ENCODE results near the gene CELSR3. TPM values are rescaled to one million over a fixed set of nuclear protein-coding genes. Genes with fewer than 3 reads are reported as not detected.

The CELSR3 gene
- total and polyA plus RNA-seq, 2 of the 4 experiments (the other 2 are of a cell fraction) = 0.18 to 0.63 TPM

GRCh38 chr3:48664929-48665328 lies 2.2 kb upstream of the CELSR3 start:
- Histone ChIP-seq H3K9me3 (ENCODE audit: control insufficient read depth, insufficient read depth, low read length) (no peaks in the 10 kb centered on the region), H3K79me1 (ENCODE audit: low read depth in 1 of 2, low read length in 2 of 2) (peaks cover 0 to 5% of the 10 kb centered on the region in 2 experiments; a peak in 1 of 4 replicates), H3K18ac (ENCODE audit: low read depth, low read length) (no peak overlapping the region), H3K4me1 (ENCODE audit: control insufficient read depth, insufficient read depth, low read length) (no peaks in the 10 kb centered on the region; the same call in 1 of the 2 replicates), H3K9me1 (ENCODE audit: insufficient read depth, low read length) (peaks cover 5% of the 10 kb centered on the region), H3K27me3 (ENCODE audit: control insufficient read depth, insufficient read depth, low read length) (no peaks in the 10 kb centered on the region), H4K5ac (ENCODE audit: low read depth, low read length) (no peak overlapping the region), H4K20me1 (ENCODE audit: insufficient read depth, low read length) (no peaks in the 10 kb centered on the region), H2BK120ac (ENCODE audit: low read depth, low read length) (no peak overlapping the region), H4K91ac (ENCODE audit: insufficient read depth, low read depth, low read length) (no peak overlapping the region), H3K9ac (ENCODE audit: low read depth, low read length) (no peak overlapping the region), H2BK15ac (ENCODE audit: low read depth, low read length) (no peak overlapping the region), H3K4me3 (ENCODE audit: insufficient read depth, low read depth, low read length) (no peak overlapping the region), H4K8ac (ENCODE audit: low read depth in 2 of 2, low read length in 2 of 2) (no peak overlapping the region), H2AK5ac (ENCODE audit: low read depth, low read length) (no peak overlapping the region), H3K14ac (replicated peaks; ENCODE audit: low read depth, low read length) (no peak overlapping the region), H2BK20ac (ENCODE audit: low read depth, low read length) (no peak overlapping the region), H2AFZ (replicated peaks; ENCODE audit: low read length, poor library complexity) (no peak overlapping the region), H3K27ac (ENCODE audit: insufficient read depth, low read length) (no peak overlapping the region), H3K56ac (ENCODE audit: extremely low read depth, insufficient read depth, low read length) (no peak overlapping the region), H2AK9ac (replicated peaks; ENCODE audit: low read depth, low read length, poor library complexity) (no peak overlapping the region), H3K36me3 (ENCODE audit: control insufficient read depth, insufficient read depth, low read length) (no peaks in the 10 kb centered on the region), H2BK5ac (ENCODE audit: low read depth, low read length, poor library complexity, severe bottlenecking) (no peak overlapping the region), H3K23ac (ENCODE audit: low read depth, low read length) (no peak overlapping the region), H3K4me2 (ENCODE audit: low read depth, low read length) (no peak overlapping the region), H3K4ac (ENCODE audit: low read depth, low read length) (no peak overlapping the region)
- dilution Hi-C loops (cut with HindIII; ENCODE audit: low sequenced_read_pairs, unreplicated experiment) (no loop called here), intact Hi-C loops (cut with micrococcal nuclease) (loop anchor here (2.0 kb wide), 1 partner anchor 14 kb away; no protein-coding TSS in a partner anchor), in situ Hi-C loops (cut with MboI; ENCODE audit: low sequenced_read_pairs) (loop anchor here (10.0 kb wide), 1 partner anchor 200 kb away; a partner anchor contains a TSS)
- BruUV-seq (replicated peaks) = no TSS peak
- DNase-seq (no peak), ATAC-seq (ENCODE audit: low read depth) (no peak)
- WGBS, 2 experiments (ENCODE audit: extremely low coverage in 2 of 2, insufficient read length in 1 of 2) = no CpG with 5 or more reads among the region's 4 CpGs
- TF ChIP-seq RAD21 (IDR thresholded peaks at IDR 0.05; ENCODE audit: low read length) = no peak
- TF ChIP-seq, protein P1, sequence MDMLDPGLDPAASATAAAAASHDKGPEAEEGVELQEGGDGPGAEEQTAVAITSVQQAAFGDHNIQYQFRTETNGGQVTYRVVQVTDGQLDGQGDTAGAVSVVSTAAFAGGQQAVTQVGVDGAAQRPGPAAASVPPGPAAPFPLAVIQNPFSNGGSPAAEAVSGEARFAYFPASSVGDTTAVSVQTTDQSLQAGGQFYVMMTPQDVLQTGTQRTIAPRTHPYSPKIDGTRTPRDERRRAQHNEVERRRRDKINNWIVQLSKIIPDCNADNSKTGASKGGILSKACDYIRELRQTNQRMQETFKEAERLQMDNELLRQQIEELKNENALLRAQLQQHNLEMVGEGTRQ (IDR thresholded peaks at IDR 0.05; ENCODE audit: low read depth, low read length) = no peak
- TF ChIP-seq FOS (IDR thresholded peaks at IDR 0.05; ENCODE audit: low read depth, low read length) = no peak
- no peak for TF ChIP-seq CEBPB (IDR thresholded peaks at IDR 0.05; ENCODE audit: low read depth, low read length)
- TF ChIP-seq RCOR1 (IDR thresholded peaks at IDR 0.05; ENCODE audit: insufficient replicate concordance, low read length) = no peak
- no peak for TF ChIP-seq POLR2A (IDR thresholded peaks at IDR 0.05; ENCODE audit: low read depth, low read length)
- TF ChIP-seq BHLHE40 (IDR thresholded peaks at IDR 0.05; ENCODE audit: low read depth, low read length) = no peak
- TF ChIP-seq CTCF (conservative IDR thresholded peaks at IDR 0.05; ENCODE audit: low read depth, low read length) = no peak
- TF ChIP-seq ELK1 (IDR thresholded peaks at IDR 0.05; ENCODE audit: borderline replicate concordance, low read depth, low read length) = no peak
- ChIA-PET CTCF (interaction anchor here (1.0 kb wide), 1 partner anchor 102 kb away, joined by 3 read pairs; no protein-coding TSS in a partner anchor), POLR2A (ENCODE audit: unreplicated experiment) (no interaction called here)
